Measurements from ENCODE around the gene TOPORS. TPM values are rescaled to one million over a fixed set of nuclear protein-coding genes. Genes with fewer than 3 reads are reported as not detected.

Gene TOPORS
- total and polyA plus RNA-seq, 5 donors: 6.2 to 10.9 (median 9.5) TPM

GRCh38 chr9:32502464-32502863 lies 49.9 kb downstream of the TOPORS start:
- Histone ChIP-seq H3K27ac (ENCODE audit: low read length) (no peak overlapping the region), H3K9me3 (ENCODE audit: control insufficient read depth, low read length) (no peaks in the 10 kb centered on the region), H3K4me1 (ENCODE audit: control insufficient read depth, insufficient read depth, low read length) (no peaks in the 10 kb centered on the region), H3K27me3 (ENCODE audit: control insufficient read depth, insufficient read depth) (no peaks in the 10 kb centered on the region), H3K4me3 (ENCODE audit: low read length) (no peak overlapping the region)
- WGBS: 51% methylated on average over 4 of the region's 4 CpGs
- intact Hi-C loops (cut with DNase I): no loop called here
- DNase-seq (no peak), ATAC-seq (no peak)

- Histone ChIP-seq H3K27ac (ENCODE audit: low read length) (no peak overlapping the region), H3K4me3 (ENCODE audit: low read length) (no peak overlapping the region), H3K9me3 (ENCODE audit: control insufficient read depth, low read length) (no peaks in the 10 kb centered on the region), H3K27me3 (ENCODE audit: control insufficient read depth, insufficient read depth) (no peaks in the 10 kb centered on the region), H3K4me1 (ENCODE audit: control insufficient read depth, insufficient read depth, low read length) (no peaks in the 10 kb centered on the region)
- ATAC-seq (no peak), DNase-seq (no peak)
- intact Hi-C loops (cut with DNase I): no loop called here
- 85% methylated on average over 1 of the region's 1 CpG for WGBS
Measured at GRCh38 chr9:32501868-32502267, 50.5 kb downstream of the TOPORS start.

- DNase-seq (no peak), ATAC-seq (no peak)
- H3K27ac ChIP-seq (ENCODE audit: low read length): no peak overlapping the region
- H3K27me3 ChIP-seq (ENCODE audit: control insufficient read depth, insufficient read depth): no peaks in the 10 kb centered on the region
- no peaks in the 10 kb centered on the region for H3K9me3 ChIP-seq (ENCODE audit: control insufficient read depth, low read length)
- intact Hi-C loops (cut with DNase I): no loop called here
- 90% methylated on average over 2 of the region's 2 CpGs for WGBS
- no peak overlapping the region for H3K4me3 ChIP-seq (ENCODE audit: low read length)
- H3K4me1 ChIP-seq (ENCODE audit: control insufficient read depth, insufficient read depth, low read length): no peaks in the 10 kb centered on the region
Measured at GRCh38 chr9:32500768-32501167, 51.6 kb downstream of the TOPORS start.

- H3K9me3 ChIP-seq (ENCODE audit: control insufficient read depth, low read length): no peaks in the 10 kb centered on the region
- no peak for DNase-seq
- intact Hi-C loops (cut with DNase I): no loop called here
- no peak for ATAC-seq
- no peak overlapping the region for H3K4me3 ChIP-seq (ENCODE audit: low read length)
- no peak overlapping the region for H3K27ac ChIP-seq (ENCODE audit: low read length)
- H3K27me3 ChIP-seq (ENCODE audit: control insufficient read depth, insufficient read depth): no peaks in the 10 kb centered on the region
- H3K4me1 ChIP-seq (ENCODE audit: control insufficient read depth, insufficient read depth, low read length): no peaks in the 10 kb centered on the region
Measured at GRCh38 chr9:32497921-32498320, 54.5 kb downstream of the TOPORS start.

- Histone ChIP-seq H3K27ac (ENCODE audit: low read length) (no peak overlapping the region), H3K4me3 (ENCODE audit: low read length) (no peak overlapping the region), H3K9me3 (ENCODE audit: control insufficient read depth, low read length) (no peaks in the 10 kb centered on the region), H3K27me3 (ENCODE audit: control insufficient read depth, insufficient read depth) (no peaks in the 10 kb centered on the region), H3K4me1 (ENCODE audit: control insufficient read depth, insufficient read depth, low read length) (no peaks in the 10 kb centered on the region)
- intact Hi-C loops (cut with DNase I): no loop called here
- DNase-seq: no peak
- WGBS: 81% methylated on average over 3 of the region's 3 CpGs
- ATAC-seq: no peak
Measured at GRCh38 chr9:32490601-32491000, 61.8 kb downstream of the TOPORS start.

Other genes with a start within 250 kb of the TOPORS start
- 10 to 100 TPM; 42.2 to 46.3 (median 43.3) TPM for gene ACO1, start 167.9 kb downstream of the TOPORS start, total RNA-seq
- gene ACO1, start 167.9 kb downstream of the TOPORS start, polyA plus RNA-seq: 25.3 TPM
- 1 to 10 TPM; 5.1 to 6.4 (median 5.6) TPM for gene RIGI, start 26.4 kb downstream of the TOPORS start, total RNA-seq
- gene RIGI, start 26.4 kb downstream of the TOPORS start, polyA plus RNA-seq: 2.8 TPM
- 10 to 100 TPM; 19.7 to 26.4 (median 24.0) TPM for gene SMIM27, start 259 bp downstream of the TOPORS start, total RNA-seq
- gene SMIM27, start 259 bp downstream of the TOPORS start, polyA plus RNA-seq: 10.2 TPM
- 100 to 1,000 TPM; 120 to 137 (median 128) TPM for gene NDUFB6, start 20.6 kb upstream of the TOPORS start, total RNA-seq
- 198 TPM for gene NDUFB6, start 20.6 kb upstream of the TOPORS start, polyA plus RNA-seq
- gene TAF1L, start 83.1 kb upstream of the TOPORS start, total RNA-seq: not detected
- not detected for gene TAF1L, start 83.1 kb upstream of the TOPORS start, polyA plus RNA-seq
- under 1 TPM in 2 of 4 donors, not detected in 2; 0.11 to 0.29 TPM for gene TMEM215, start 231.0 kb upstream of the TOPORS start, total RNA-seq
- gene TMEM215, start 231.0 kb upstream of the TOPORS start, polyA plus RNA-seq: 0.07 TPM